ENCODE data around the gene CLEC7A.

Gene CLEC7A

GRCh38 chr12:10069976-10070375 is 60.0 kb downstream of the CLEC7A start:
- peak in 1 of 2 experiments; percentile 15 for DNase-seq (ENCODE audit: low read depth in 1 of 2, low spot score in 1 of 2)
- no peaks in the 10 kb centered on the region for H3K27me3 ChIP-seq (ENCODE audit: insufficient read depth, poor library complexity, severe bottlenecking)
- no peak for TF ChIP-seq CTCF (IDR thresholded peaks at IDR 0.05; ENCODE audit: insufficient read depth, low read length)
- TF ChIP-seq POLR2AphosphoS5 (IDR thresholded peaks at IDR 0.05; ENCODE audit: low read depth) = no peak
- TF ChIP-seq GABPA (IDR thresholded peaks at IDR 0.05; ENCODE audit: low read depth) = no peak
- TF ChIP-seq REST (IDR thresholded peaks at IDR 0.05; ENCODE audit: insufficient replicate concordance, low read depth) = no peak
- no peak for TF ChIP-seq SPI1 (IDR thresholded peaks at IDR 0.05; ENCODE audit: borderline replicate concordance, low read depth)
- no peak overlapping the region for H3K4me3 ChIP-seq (replicated peaks; ENCODE audit: insufficient read depth, low read length)
- H3K27ac ChIP-seq (replicated peaks) = peak overlapping the region; percentile 95

GRCh38 chr12:10069099-10069498 is 60.9 kb downstream of the CLEC7A start:
- Histone ChIP-seq H3K27me3 (ENCODE audit: insufficient read depth, poor library complexity, severe bottlenecking) (no peaks in the 10 kb centered on the region), H3K4me3 (replicated peaks; ENCODE audit: insufficient read depth, low read length) (no peak overlapping the region), H3K27ac (replicated peaks) (peak overlapping the region; percentile 95)
- peak; percentile 56 to 58 for DNase-seq (ENCODE audit: low read depth in 1 of 2, low spot score in 1 of 2)
- no peak for TF ChIP-seq POLR2AphosphoS5 (IDR thresholded peaks at IDR 0.05; ENCODE audit: low read depth)
- peak; percentile 90 for TF ChIP-seq SPI1 (IDR thresholded peaks at IDR 0.05; ENCODE audit: borderline replicate concordance, low read depth)
- no peak for TF ChIP-seq REST (IDR thresholded peaks at IDR 0.05; ENCODE audit: insufficient replicate concordance, low read depth)

- peak overlapping the region; percentile 95 for H3K27ac ChIP-seq (replicated peaks)
- DNase-seq (ENCODE audit: low read depth in 1 of 2, low spot score in 1 of 2) = peak; percentile 68 to 72
- H3K4me3 ChIP-seq (replicated peaks; ENCODE audit: insufficient read depth, low read length) = no peak overlapping the region
- H3K27me3 ChIP-seq (ENCODE audit: insufficient read depth, poor library complexity, severe bottlenecking) = no peaks in the 10 kb centered on the region
- TF ChIP-seq SPI1 (IDR thresholded peaks at IDR 0.05; ENCODE audit: borderline replicate concordance, low read depth) = peak; percentile 80
- no peak; the same call in 1 of the 2 replicates for TF ChIP-seq POLR2AphosphoS5 (IDR thresholded peaks at IDR 0.05; ENCODE audit: low read depth)
These were observed 61.4 kb downstream of the CLEC7A start for GRCh38 chr12:10068644-10069043.

GRCh38 chr12:10067942-10068341 is 62.1 kb downstream of the CLEC7A start:
- peak overlapping the region; percentile 95 for H3K27ac ChIP-seq (replicated peaks)
- no peak overlapping the region for H3K4me3 ChIP-seq (replicated peaks; ENCODE audit: insufficient read depth, low read length)

More at GRCh38 chr12:10067942-10068341, 62.1 kb downstream of the CLEC7A start:
- TF ChIP-seq SPI1 (IDR thresholded peaks at IDR 0.05; ENCODE audit: borderline replicate concordance, low read depth) (no peak), GABPA (IDR thresholded peaks at IDR 0.05; ENCODE audit: low read depth) (no peak), POLR2AphosphoS5 (IDR thresholded peaks at IDR 0.05; ENCODE audit: low read depth) (no peak), CTCF (IDR thresholded peaks at IDR 0.05; ENCODE audit: insufficient read depth, low read length) (no peak), REST (IDR thresholded peaks at IDR 0.05; ENCODE audit: insufficient replicate concordance, low read depth) (no peak)
- DNase-seq (ENCODE audit: low read depth in 1 of 2, low spot score in 1 of 2) = no peak
- no peaks in the 10 kb centered on the region for H3K27me3 ChIP-seq (ENCODE audit: insufficient read depth, poor library complexity, severe bottlenecking)
